ENCODE results near the gene HIF3A. TPM values are rescaled to one million over a fixed set of nuclear protein-coding genes. Genes with fewer than 3 reads are reported as not detected.
"Not testable (repeated sequence)": the region's sequence is repeated elsewhere in the genome, so short reads cannot be mapped to it uniquely, and the experiment has no call there.

Gene HIF3A
- total RNA-seq, 1 donor from 2014 or later = 6.7 TPM

DNA sequence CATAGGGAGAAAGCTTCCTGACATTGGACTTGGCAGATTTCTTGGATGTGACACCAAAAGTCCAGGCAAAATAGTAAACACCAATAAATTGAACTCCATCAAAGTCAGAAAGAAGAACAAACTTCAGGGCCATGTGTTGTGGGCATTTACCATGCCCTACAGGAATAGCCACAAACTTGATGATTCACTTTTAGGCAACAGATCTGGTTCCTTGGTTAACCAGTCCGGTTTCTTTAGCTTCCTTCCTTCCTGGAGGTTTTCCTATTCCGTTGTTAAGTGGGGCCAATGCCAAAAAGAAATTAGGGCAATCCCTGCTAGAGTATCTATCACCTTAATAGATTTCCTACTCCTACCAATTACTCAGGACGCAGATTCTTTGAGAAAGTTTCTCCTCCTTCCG lies 42.1 kb upstream of the HIF3A start:
- DNase-seq (ENCODE audit: low spot score) = no peak
- no peaks in the 10 kb centered on the region for H4K20me1 ChIP-seq (ENCODE audit: low read depth)
- no peak overlapping the region for H2AFZ ChIP-seq (replicated peaks)
- H3F3A ChIP-seq (ENCODE audit: low read depth) = no peaks in the 10 kb centered on the region
- H3K4me1 ChIP-seq = peaks cover 6% of the 10 kb centered on the region
- TF ChIP-seq EZH2 (IDR thresholded peaks at IDR 0.05) = no peak
- TF ChIP-seq EZH2phosphoT487 (IDR thresholded peaks at IDR 0.05) = no peak
- TF ChIP-seq, protein P1, sequence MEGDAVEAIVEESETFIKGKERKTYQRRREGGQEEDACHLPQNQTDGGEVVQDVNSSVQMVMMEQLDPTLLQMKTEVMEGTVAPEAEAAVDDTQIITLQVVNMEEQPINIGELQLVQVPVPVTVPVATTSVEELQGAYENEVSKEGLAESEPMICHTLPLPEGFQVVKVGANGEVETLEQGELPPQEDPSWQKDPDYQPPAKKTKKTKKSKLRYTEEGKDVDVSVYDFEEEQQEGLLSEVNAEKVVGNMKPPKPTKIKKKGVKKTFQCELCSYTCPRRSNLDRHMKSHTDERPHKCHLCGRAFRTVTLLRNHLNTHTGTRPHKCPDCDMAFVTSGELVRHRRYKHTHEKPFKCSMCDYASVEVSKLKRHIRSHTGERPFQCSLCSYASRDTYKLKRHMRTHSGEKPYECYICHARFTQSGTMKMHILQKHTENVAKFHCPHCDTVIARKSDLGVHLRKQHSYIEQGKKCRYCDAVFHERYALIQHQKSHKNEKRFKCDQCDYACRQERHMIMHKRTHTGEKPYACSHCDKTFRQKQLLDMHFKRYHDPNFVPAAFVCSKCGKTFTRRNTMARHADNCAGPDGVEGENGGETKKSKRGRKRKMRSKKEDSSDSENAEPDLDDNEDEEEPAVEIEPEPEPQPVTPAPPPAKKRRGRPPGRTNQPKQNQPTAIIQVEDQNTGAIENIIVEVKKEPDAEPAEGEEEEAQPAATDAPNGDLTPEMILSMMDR (IDR thresholded peaks at IDR 0.05) = no peak
- no peaks in the 10 kb centered on the region for H3K36me3 Mint-ChIP-seq
- H3K27me3 Mint-ChIP-seq (ENCODE audit: insufficient read depth, low read depth) = peaks cover 3% of the 10 kb centered on the region
- H3K27ac ChIP-seq = no peak overlapping the region
- no peaks in the 10 kb centered on the region for H3K9me3 ChIP-seq (ENCODE audit: low read depth)
- H3K27me3 ChIP-seq = no peaks in the 10 kb centered on the region
- no peak overlapping the region for H3K4me3 ChIP-seq
- H3K27ac Mint-ChIP-seq = no peak overlapping the region
- H3K36me3 ChIP-seq = no peaks in the 10 kb centered on the region
- H3K4me2 ChIP-seq = no peak overlapping the region
- no peak overlapping the region for H3K4me3 Mint-ChIP-seq
- H3K9ac ChIP-seq = no peak overlapping the region
- H3K4me1 Mint-ChIP-seq = peaks cover 8% of the 10 kb centered on the region
- no peaks in the 10 kb centered on the region for H3K79me2 ChIP-seq (ENCODE audit: low read depth)
- no peaks in the 10 kb centered on the region for H3K9me3 Mint-ChIP-seq

DNA sequence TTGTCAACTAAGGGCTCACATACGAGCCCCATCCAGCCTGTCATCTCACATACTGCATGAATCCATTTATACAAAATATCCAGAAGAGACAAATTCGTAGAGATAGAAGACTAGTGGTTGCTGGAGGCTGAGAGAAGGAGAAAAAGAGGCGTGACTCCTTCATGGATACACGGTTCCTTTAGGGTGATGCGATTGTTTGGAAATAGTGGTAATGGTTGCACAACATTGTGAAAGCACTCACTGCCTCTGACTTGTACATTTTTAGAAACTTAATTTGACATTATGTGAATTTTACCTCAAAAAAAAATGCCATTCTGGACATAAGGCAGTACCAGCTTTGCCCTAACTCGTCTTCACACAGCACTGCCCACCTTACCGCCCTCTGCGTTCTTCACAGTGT lies 40.0 kb upstream of the HIF3A start:
- Mint-ChIP-seq H3K4me3 (no peak overlapping the region), H3K27ac (no peak overlapping the region), H3K4me1 (peaks cover 8% of the 10 kb centered on the region), H3K9me3 (no peaks in the 10 kb centered on the region), H3K36me3 (no peaks in the 10 kb centered on the region), H3K27me3 (ENCODE audit: insufficient read depth, low read depth) (peaks cover 7% of the 10 kb centered on the region)
- Histone ChIP-seq H3F3A (ENCODE audit: low read depth) (no peaks in the 10 kb centered on the region), H4K20me1 (ENCODE audit: low read depth) (no peaks in the 10 kb centered on the region), H2AFZ (replicated peaks) (no peak overlapping the region), H3K4me3 (no peak overlapping the region), H3K27ac (no peak overlapping the region), H3K9me3 (ENCODE audit: low read depth) (no peaks in the 10 kb centered on the region), H3K27me3 (no peaks in the 10 kb centered on the region), H3K4me2 (no peak overlapping the region), H3K36me3 (no peaks in the 10 kb centered on the region), H3K9ac (no peak overlapping the region), H3K4me1 (peaks cover 6% of the 10 kb centered on the region), H3K79me2 (ENCODE audit: low read depth) (no peaks in the 10 kb centered on the region)
- DNase-seq (ENCODE audit: low spot score) = no peak
- TF ChIP-seq EZH2phosphoT487 (IDR thresholded peaks at IDR 0.05) = no peak
- no peak for TF ChIP-seq EZH2 (IDR thresholded peaks at IDR 0.05)
- TF ChIP-seq, protein P1 (IDR thresholded peaks at IDR 0.05) = no peak

DNA sequence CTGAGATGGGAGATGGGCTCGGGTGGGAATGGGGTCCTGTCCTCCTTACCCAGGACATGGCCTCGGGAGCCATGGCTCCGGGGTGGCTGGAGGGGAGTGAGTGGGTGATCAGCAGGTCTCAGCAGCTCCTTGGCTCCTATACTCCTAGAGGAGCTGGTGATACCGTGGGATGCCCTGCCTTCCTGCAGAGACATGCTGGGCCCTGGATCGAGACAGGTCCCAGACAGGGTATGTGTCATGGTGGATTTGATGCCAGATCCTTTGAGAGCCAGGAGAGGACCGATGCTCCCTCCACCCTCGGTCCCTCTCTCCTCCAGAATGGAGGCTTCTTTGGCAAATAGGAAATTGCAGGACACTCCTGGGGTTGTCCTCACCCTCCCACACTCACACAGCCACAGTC lies 35.3 kb upstream of the HIF3A start:
- H4K20me1 ChIP-seq (ENCODE audit: low read depth); H3K4me1 ChIP-seq; H3K9ac ChIP-seq; H3K27me3 Mint-ChIP-seq (ENCODE audit: insufficient read depth, low read depth); H3K27ac ChIP-seq; H3K36me3 Mint-ChIP-seq; H3K4me3 ChIP-seq; H3K9me3 ChIP-seq (ENCODE audit: low read depth); H3K79me2 ChIP-seq (ENCODE audit: low read depth); DNase-seq (ENCODE audit: low spot score); H3K36me3 ChIP-seq; H2AFZ ChIP-seq (replicated peaks); H3K9me3 Mint-ChIP-seq; H3K4me3 Mint-ChIP-seq; H3K4me1 Mint-ChIP-seq; H3F3A ChIP-seq (ENCODE audit: low read depth); H3K27me3 ChIP-seq; H3K4me2 ChIP-seq; H3K27ac Mint-ChIP-seq: not testable (repeated sequence)

DNA sequence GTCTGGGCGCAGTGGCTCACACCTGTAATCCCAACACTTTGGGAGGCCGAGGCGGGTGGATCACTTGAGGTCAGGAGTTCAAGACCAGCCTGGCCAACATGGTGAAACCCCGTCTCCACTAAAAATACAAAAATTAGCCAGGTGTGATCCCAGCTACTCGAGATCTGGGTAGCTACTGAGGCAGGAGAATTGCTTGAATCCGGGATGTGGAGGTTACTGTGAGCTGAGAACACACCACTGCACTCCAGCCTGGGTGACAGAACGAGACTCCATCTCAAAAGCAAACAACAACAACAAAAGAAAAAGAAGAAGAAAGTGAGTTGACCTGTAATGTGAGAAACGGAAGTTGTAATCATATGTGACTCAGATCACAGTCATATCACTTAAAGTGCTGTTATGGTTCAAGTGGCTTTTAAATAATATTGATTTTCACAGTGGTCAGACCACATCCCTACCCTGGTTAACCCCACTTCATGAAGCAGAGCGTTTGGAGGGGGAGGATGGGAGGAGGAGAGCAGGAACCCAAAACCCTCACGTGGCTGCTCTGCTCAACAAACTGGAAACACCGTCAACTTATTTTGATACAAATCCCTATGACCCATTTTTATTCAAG lies 34.1 kb upstream of the HIF3A start:
- not testable (repeated sequence) for H3K4me3 ChIP-seq; H3K4me2 ChIP-seq; H3K9me3 ChIP-seq (ENCODE audit: low read depth); H3F3A ChIP-seq (ENCODE audit: low read depth); H3K4me1 Mint-ChIP-seq; H3K4me3 Mint-ChIP-seq; H3K27ac ChIP-seq; H2AFZ ChIP-seq (replicated peaks); H3K9me3 Mint-ChIP-seq; H3K9ac ChIP-seq; H3K36me3 Mint-ChIP-seq; H3K27me3 Mint-ChIP-seq (ENCODE audit: insufficient read depth, low read depth); DNase-seq (ENCODE audit: low spot score); H4K20me1 ChIP-seq (ENCODE audit: low read depth); H3K36me3 ChIP-seq; H3K4me1 ChIP-seq; H3K27ac Mint-ChIP-seq; H3K27me3 ChIP-seq; H3K79me2 ChIP-seq (ENCODE audit: low read depth)

DNA sequence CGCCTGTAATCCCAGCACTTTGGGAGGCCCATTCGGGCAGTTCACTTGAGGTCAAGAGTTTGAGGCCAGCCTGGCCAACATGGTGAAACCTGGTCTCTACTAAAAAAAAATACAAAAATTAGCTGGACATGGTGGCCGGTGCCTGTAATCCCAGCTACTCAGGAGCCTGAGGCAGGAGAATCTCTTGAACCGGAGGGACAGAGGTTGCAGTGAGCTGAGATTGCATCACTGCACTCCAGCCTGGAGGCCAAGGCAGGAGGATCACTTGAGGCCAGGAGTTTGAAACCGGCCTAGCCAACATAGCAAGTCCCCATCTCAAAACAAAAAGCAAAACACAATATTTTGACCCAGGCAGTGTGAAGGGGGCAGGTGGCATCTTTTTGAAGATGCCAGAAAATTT lies 32.0 kb upstream of the HIF3A start:
- H3K4me2 ChIP-seq; H3K9me3 ChIP-seq (ENCODE audit: low read depth); H3F3A ChIP-seq (ENCODE audit: low read depth); H3K4me3 ChIP-seq; H3K36me3 ChIP-seq; H3K36me3 Mint-ChIP-seq; H3K27me3 Mint-ChIP-seq (ENCODE audit: insufficient read depth, low read depth); H4K20me1 ChIP-seq (ENCODE audit: low read depth); H3K9ac ChIP-seq; H3K27ac Mint-ChIP-seq; H3K9me3 Mint-ChIP-seq; DNase-seq (ENCODE audit: low spot score); H3K4me1 ChIP-seq; H3K4me3 Mint-ChIP-seq; H3K27ac ChIP-seq; H3K4me1 Mint-ChIP-seq; H2AFZ ChIP-seq (replicated peaks); H3K27me3 ChIP-seq; H3K79me2 ChIP-seq (ENCODE audit: low read depth): not testable (repeated sequence)

All from neural progenitor cell (in vitro differentiated cells).